Measurements from ENCODE around the gene FAM170A.

DNA sequence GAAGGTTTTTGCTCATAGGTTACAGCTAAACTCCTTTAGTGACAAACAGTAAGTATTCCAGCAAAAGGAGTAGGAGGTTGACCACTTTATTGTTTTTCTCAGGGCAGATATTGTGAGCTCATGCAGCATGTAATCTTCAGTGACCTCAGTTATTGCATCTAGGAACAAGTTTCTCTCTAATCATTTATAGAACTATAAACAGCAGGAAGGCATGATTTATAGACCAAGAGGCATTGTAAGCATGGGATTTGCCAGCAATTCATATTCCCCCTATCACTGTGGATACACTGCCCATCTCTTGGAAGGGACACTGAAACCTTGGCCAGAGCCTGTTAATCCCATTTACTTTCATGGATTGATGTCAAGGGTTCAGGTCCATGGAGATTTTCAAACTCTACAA lies 15.4 kb upstream of the FAM170A start:
- no peak for TF ChIP-seq POLR2A (IDR thresholded peaks at IDR 0.05)
- TF ChIP-seq EP300 (IDR thresholded peaks at IDR 0.05) = no peak
- TF ChIP-seq, protein P1, sequence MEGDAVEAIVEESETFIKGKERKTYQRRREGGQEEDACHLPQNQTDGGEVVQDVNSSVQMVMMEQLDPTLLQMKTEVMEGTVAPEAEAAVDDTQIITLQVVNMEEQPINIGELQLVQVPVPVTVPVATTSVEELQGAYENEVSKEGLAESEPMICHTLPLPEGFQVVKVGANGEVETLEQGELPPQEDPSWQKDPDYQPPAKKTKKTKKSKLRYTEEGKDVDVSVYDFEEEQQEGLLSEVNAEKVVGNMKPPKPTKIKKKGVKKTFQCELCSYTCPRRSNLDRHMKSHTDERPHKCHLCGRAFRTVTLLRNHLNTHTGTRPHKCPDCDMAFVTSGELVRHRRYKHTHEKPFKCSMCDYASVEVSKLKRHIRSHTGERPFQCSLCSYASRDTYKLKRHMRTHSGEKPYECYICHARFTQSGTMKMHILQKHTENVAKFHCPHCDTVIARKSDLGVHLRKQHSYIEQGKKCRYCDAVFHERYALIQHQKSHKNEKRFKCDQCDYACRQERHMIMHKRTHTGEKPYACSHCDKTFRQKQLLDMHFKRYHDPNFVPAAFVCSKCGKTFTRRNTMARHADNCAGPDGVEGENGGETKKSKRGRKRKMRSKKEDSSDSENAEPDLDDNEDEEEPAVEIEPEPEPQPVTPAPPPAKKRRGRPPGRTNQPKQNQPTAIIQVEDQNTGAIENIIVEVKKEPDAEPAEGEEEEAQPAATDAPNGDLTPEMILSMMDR (IDR thresholded peaks at IDR 0.05) = no peak

Data from tibial nerve (tissue), 4 donors.